GM19324 (cell line): ENCODE measurements around the gene LRRC8C.
"Not testable (repeated sequence)": the region's sequence is repeated elsewhere in the genome, so short reads cannot be mapped to it uniquely, and the experiment has no call there.

Experiments
- ATAC-seq: cut with Tn5 transposase; IDR thresholded peaks from one replicate; pipeline ENCODE4 v1.9.1; 2021; ENCODE audit warnings: mild to moderate bottlenecking, moderate library complexity; ENCODE audit not compliant: unreplicated experiment, low FRiP score

Gene LRRC8C

GRCh38 chr1:89698624-89699023 is 65.7 kb downstream of the LRRC8C start:
- ATAC-seq: no peak

- ATAC-seq: no peak
These were observed 66.6 kb downstream of the LRRC8C start for GRCh38 chr1:89699451-89699986.

- ATAC-seq: no peak
These were observed 68.9 kb downstream of the LRRC8C start for GRCh38 chr1:89701746-89702241.

- ATAC-seq: no peak
These were observed 69.7 kb downstream of the LRRC8C start for GRCh38 chr1:89702520-89703045.

- ATAC-seq: no peak
These were observed 70.5 kb downstream of the LRRC8C start for GRCh38 chr1:89703469-89703868.

GRCh38 chr1:89704014-89704413 is 71.1 kb downstream of the LRRC8C start:
- ATAC-seq: no peak

GRCh38 chr1:89704885-89705284 is 72.0 kb downstream of the LRRC8C start:
- ATAC-seq: not testable (repeated sequence)

GRCh38 chr1:89705901-89706699 is 73.2 kb downstream of the LRRC8C start:
- peak; percentile 69 for ATAC-seq

GRCh38 chr1:89706700-89707012 is 73.7 kb downstream of the LRRC8C start:
- peak; percentile 22 for ATAC-seq

- ATAC-seq: no peak
These were observed 75.9 kb downstream of the LRRC8C start for GRCh38 chr1:89708751-89709375.

- no peak for ATAC-seq
These were observed 77.7 kb downstream of the LRRC8C start for GRCh38 chr1:89710498-89711139.

GRCh38 chr1:89711140-89711778 is 78.3 kb downstream of the LRRC8C start:
- ATAC-seq: no peak

GRCh38 chr1:89712420-89712819 is 79.5 kb downstream of the LRRC8C start:
- ATAC-seq: no peak

- no peak for ATAC-seq
These were observed 82.8 kb downstream of the LRRC8C start for GRCh38 chr1:89715677-89716076.

GRCh38 chr1:89719502-89720306 is 86.8 kb downstream of the LRRC8C start:
- peak; percentile 79 for ATAC-seq

GRCh38 chr1:89720839-89721238 is 87.9 kb downstream of the LRRC8C start:
- no peak for ATAC-seq

- no peak for ATAC-seq
These were observed 88.4 kb downstream of the LRRC8C start for GRCh38 chr1:89721351-89721750.

- no peak for ATAC-seq
These were observed 90.2 kb downstream of the LRRC8C start for GRCh38 chr1:89723144-89723543.

- no peak for ATAC-seq
These were observed 90.9 kb downstream of the LRRC8C start for GRCh38 chr1:89723863-89724262.
